DND-41 (cell line): Measurements from ENCODE around the gene ADGRD2.

Source experiments
- EZH2 ChIP-seq: IDR thresholded peaks from 3 replicates; pipeline ENCODE4 v1.6.1; 2012; ENCODE audit warnings: borderline replicate concordance, low read depth, mild to moderate bottlenecking, moderate library complexity, low read length, inconsistent platforms; ENCODE audit not compliant: severe bottlenecking
- TF ChIP-seq, protein P1 (sequence below): IDR thresholded peaks from 2 replicates; pipeline ENCODE4 v1.5.1; 2012; ENCODE audit warnings: borderline replicate concordance, low read length, moderate library complexity, mild to moderate bottlenecking; ENCODE audit not compliant: poor library complexity, severe bottlenecking; ENCODE audit errors: extremely low read depth

DNA sequence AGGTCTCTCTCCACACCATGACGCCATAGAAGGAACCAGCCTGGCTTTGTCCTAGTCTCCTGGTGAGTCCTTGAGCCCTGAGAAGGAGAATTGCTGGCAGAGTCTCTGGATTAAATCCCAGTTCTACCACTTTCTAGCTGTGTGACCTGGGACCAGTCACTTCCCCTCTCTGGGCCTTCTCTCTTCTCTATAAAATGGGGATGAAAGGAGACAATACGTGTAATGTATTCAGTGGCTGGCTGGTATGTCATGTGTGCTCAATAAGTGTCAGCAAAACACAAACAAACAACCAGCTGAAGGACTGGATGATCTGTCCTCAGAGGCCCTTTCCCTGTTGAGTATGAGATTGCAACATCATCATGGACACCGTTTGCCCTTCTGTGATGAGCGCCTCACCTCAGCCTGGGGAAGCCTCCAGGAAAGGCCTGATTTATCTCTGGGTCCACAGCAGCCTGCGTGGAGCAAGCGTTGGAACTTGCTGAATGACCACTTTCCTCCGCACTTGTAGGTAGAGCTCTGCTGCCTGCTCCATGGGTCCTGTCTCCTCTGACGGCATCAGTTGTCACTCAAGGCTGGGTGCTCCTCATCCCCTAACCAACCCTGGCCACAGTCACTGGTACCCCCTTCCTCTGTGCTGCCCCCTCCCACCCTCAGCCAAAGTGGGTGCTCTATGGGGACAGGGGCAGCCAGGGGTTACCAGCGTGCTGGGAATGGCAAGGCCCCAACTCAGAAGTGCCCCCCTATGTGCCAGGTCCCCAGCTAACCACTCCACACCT is 60.6 kb downstream of the ADGRD2 start:
- TF ChIP-seq, protein P1, sequence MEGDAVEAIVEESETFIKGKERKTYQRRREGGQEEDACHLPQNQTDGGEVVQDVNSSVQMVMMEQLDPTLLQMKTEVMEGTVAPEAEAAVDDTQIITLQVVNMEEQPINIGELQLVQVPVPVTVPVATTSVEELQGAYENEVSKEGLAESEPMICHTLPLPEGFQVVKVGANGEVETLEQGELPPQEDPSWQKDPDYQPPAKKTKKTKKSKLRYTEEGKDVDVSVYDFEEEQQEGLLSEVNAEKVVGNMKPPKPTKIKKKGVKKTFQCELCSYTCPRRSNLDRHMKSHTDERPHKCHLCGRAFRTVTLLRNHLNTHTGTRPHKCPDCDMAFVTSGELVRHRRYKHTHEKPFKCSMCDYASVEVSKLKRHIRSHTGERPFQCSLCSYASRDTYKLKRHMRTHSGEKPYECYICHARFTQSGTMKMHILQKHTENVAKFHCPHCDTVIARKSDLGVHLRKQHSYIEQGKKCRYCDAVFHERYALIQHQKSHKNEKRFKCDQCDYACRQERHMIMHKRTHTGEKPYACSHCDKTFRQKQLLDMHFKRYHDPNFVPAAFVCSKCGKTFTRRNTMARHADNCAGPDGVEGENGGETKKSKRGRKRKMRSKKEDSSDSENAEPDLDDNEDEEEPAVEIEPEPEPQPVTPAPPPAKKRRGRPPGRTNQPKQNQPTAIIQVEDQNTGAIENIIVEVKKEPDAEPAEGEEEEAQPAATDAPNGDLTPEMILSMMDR: no peak
- TF ChIP-seq EZH2: no peak
